Left ventricle myocardium inferior (tissue), 1 donor: Measurements from ENCODE around the gene JAKMIP1. TPM values are rescaled to one million over a fixed set of nuclear protein-coding genes. Genes with fewer than 3 reads are reported as not detected.

ENCODE experiments used
- DNase-seq: peaks from one replicate; pipeline ENCODE4 v3.0.0-alpha.2; 2020
- H3K27ac ChIP-seq: fragments of 200-600 bp; replicated peaks from 2 replicates; pipeline ENCODE4 v1.8.0; 2021
- H3K27me3 ChIP-seq: fragments of 200-600 bp; 2 replicates; pipeline ENCODE4 v1.8.0; 2021; ENCODE audit warnings: low read depth
- H3K36me3 ChIP-seq: fragments of 200-600 bp; 2 replicates; pipeline ENCODE4 v1.8.0; 2021
- H3K4me1 ChIP-seq: fragments of 200-600 bp; 2 replicates; pipeline ENCODE4 v1.8.0; 2021
- H3K4me3 ChIP-seq: fragments of 200-600 bp; 2 replicates; pipeline ENCODE4 v1.8.0; 2021; ENCODE audit warnings: mild to moderate bottlenecking, moderate library complexity
- H3K9me3 ChIP-seq: fragments of 200-600 bp; replicated peaks from 2 replicates; pipeline ENCODE4 v1.8.0; 2021
- CTCF ChIP-seq: fragments of 200-600 bp; IDR thresholded peaks from 2 replicates; pipeline ENCODE4 v1.8.0; 2021; ENCODE audit warnings: antibody characterized with exemption, mild to moderate bottlenecking, borderline replicate concordance
- intact Hi-C: fragments of 100-400 bp; cut with micrococcal nuclease; formaldehyde crosslinking; loops from one replicate; pipeline ENCODE4 v1.11.0; 2022
- total RNA-seq: library from RNA; stranded (reverse); fragmentation: NEBNext Ultra II Directional; extraction: Animal tissue kit (Norgen Biotek cat#: 25700); gene quantifications from one replicate; pipeline ENCODE4 v1.2.1, GENCODE V29; 2021
- donor health status: DM: no; HTN: yes; CAD: no; lungs with severe emphysema.

The JAKMIP1 gene
- total RNA-seq, 1 donor from 2014 or later, result not detected

DNA sequence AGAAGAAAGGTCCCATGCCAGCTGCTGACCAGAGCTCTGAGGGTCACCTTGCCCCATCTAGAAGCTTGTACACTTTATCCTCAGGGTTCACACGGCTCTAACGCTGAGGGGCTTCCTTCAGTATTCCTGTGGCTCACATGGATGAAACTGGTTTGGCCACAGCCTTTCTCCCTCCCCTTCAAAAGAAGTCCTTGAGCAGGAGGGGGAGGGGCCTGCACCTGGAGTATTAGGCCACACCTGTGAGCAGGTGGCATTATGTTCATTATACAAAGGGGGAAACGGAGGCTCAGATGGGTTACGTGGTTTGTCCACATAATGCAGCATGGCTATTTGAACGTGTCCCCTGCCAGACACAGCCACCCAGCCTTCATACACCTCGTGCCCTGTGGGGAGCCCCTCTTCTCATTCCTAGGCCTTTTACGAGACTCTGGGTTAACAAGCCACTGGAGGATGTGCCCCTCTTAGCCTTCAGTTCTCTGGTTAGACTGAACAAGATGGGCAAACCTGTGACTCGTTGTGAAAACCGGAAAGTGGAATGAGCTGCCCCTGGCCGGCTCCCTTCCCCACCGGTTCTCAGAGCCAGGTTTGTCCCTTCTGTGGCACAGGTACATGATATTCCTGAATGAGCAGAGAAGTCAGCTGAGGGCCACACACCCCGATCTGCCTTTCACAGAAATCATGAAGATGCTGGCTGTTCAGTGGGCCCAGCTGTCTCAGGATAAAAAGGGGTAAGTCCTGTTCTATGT, 27.2 kb upstream of the JAKMIP1 start:
- intact Hi-C loops, result no loop called here
- H3K4me3 ChIP-seq, result no peak overlapping the region
- peaks cover 57% of the 10 kb centered on the region for H3K27me3 ChIP-seq
- H3K4me1 ChIP-seq, result no peaks in the 10 kb centered on the region
- peaks cover 1% of the 10 kb centered on the region for H3K9me3 ChIP-seq
- DNase-seq, result no peak
- H3K27ac ChIP-seq, result no peak overlapping the region
- TF ChIP-seq CTCF, result no peak
- H3K36me3 ChIP-seq, result no peaks in the 10 kb centered on the region

DNA sequence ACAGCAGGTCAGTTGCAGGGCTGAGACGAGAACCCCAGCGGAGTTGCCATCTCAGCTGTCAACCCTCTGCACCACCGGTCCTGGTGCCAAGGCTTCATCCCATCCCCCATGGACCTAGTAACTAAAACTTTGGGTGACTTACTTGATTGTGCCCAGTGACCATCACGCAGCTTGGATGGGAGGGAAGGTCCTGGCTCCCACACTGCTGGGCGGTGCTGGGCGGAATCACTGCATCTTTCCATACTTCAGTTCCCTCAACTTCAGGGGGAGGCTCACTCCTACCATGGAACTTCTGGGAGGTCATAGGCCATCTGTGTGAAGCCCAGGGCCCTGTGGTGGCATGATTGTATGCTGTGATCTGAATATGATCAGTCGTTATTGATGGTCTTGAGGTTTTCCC, 26.2 kb upstream of the JAKMIP1 start:
- no peak for TF ChIP-seq CTCF
- peaks cover 6% of the 10 kb centered on the region for H3K9me3 ChIP-seq

DNA sequence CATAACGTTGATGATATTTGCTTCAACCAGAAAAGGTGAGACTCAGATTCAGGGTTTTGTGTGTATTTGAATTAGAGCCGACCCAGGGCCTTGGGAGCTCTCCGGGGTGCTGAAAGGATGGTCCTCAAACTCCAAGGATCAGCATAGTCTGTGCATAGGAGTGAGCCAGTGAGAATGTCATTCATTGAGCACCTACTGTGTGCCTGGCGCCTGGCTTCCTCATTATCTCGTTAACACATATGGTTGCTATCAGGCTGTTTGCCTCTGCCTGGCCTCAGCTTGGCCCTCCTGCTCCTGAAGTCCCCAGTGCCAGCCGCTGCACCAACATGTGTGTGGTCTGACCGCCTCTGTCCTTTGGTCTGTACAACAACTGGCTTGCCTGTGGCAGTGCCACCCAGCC, 25.1 kb upstream of the JAKMIP1 start:
- no peak overlapping the region for H3K4me3 ChIP-seq
- peaks cover 78% of the 10 kb centered on the region for H3K27me3 ChIP-seq

More for the DNA sequence above, 26.2 kb upstream of the JAKMIP1 start:
- Histone ChIP-seq H3K4me3 (no peak overlapping the region), H3K27ac (no peak overlapping the region), H3K36me3 (no peaks in the 10 kb centered on the region), H3K4me1 (peaks cover 7% of the 10 kb centered on the region), H3K27me3 (peaks cover 68% of the 10 kb centered on the region)
- DNase-seq, result no peak
- intact Hi-C loops, result no loop called here

DNA sequence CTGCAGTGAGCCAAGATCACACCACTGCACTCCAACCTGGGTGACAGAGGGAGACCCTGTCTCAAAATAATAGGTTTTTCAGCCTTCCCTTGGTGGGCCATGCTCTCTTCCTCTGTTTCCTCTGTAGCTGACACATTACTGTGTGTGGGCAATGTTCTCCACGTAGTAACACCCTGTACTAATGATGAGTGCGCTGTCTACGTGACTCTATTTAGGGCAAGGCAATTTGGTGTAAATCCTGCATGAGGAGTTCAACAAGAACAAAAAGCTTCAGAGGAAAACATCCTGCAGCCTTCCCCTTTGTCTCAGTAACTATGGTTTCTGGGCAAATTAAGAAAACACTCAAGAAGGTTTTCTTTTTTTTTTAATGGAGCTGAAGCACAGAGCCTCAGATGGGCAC, 24.4 kb upstream of the JAKMIP1 start:
- peaks cover 6% of the 10 kb centered on the region for H3K9me3 ChIP-seq
- peaks cover 9% of the 10 kb centered on the region for H3K4me1 ChIP-seq
- no peaks in the 10 kb centered on the region for H3K36me3 ChIP-seq
- TF ChIP-seq CTCF, result no peak
- DNase-seq, result no peak
- no peak overlapping the region for H3K4me3 ChIP-seq
- H3K27me3 ChIP-seq, result peaks cover 84% of the 10 kb centered on the region
- intact Hi-C loops, result no loop called here
- no peak overlapping the region for H3K27ac ChIP-seq

More for the DNA sequence above, 25.1 kb upstream of the JAKMIP1 start:
- TF ChIP-seq CTCF, result no peak
- Histone ChIP-seq H3K9me3 (peaks cover 6% of the 10 kb centered on the region), H3K4me1 (peaks cover 9% of the 10 kb centered on the region), H3K27ac (no peak overlapping the region), H3K36me3 (no peaks in the 10 kb centered on the region)
- DNase-seq, result no peak
- intact Hi-C loops, result no loop called here

DNA sequence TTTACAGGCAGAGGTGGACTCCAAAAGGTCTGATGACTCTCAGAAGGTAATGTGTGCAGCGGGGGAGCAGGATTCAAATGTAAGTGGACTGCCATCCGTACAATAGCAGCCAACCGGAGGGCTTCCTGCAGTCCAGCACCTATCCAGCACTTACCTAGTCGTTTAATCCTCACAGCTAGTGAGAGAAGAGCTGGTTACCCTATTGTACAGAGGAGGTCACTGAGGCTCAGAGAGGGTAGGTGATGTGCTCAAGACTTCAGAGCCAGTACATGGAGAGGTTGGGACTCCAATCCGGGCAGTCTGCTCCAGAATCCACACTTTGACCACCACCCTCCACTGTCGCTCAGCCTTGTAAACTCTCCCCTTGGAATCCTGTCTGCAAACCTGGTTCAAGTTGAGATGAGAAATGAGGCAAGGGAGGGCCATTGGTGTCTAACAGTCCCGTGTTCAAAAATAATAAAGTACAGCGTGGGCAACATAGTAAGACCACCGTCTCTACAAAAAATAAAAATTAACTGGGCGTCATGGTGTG, 22.5 kb upstream of the JAKMIP1 start:
- H3K27me3 ChIP-seq, result peaks cover 91% of the 10 kb centered on the region
- H3K9me3 ChIP-seq, result peaks cover 6% of the 10 kb centered on the region
- no peak for DNase-seq
- intact Hi-C loops, result no loop called here
- no peaks in the 10 kb centered on the region for H3K36me3 ChIP-seq
- no peak overlapping the region for H3K4me3 ChIP-seq
- no peak overlapping the region for H3K27ac ChIP-seq
- TF ChIP-seq CTCF, result no peak
- H3K4me1 ChIP-seq, result peaks cover 9% of the 10 kb centered on the region
